GM13976 (cell line): ENCODE results near the gene SPC24.

Experiments used
- DNase-seq: peaks from one replicate; pipeline ENCODE4 v3.0.0; 2012; ENCODE audit warnings: low spot score
- CTCF ChIP-seq: IDR thresholded peaks from 2 replicates; pipeline ENCODE4 v1.5.1; 2012; ENCODE audit warnings: borderline replicate concordance, mild to moderate bottlenecking; ENCODE audit not compliant: insufficient read depth; ENCODE audit errors: extremely low read depth, missing control alignments, control extremely low read depth
- in situ Hi-C: fragments of 300-500 bp; cut with MboI; formaldehyde crosslinking; loops from one replicate; pipeline ENCODE4 v1.12.0; 2022; ENCODE audit warnings: low sequenced_read_pairs, mixed read lengths, inconsistent platforms; ENCODE audit not compliant: unreplicated experiment

Gene SPC24

GRCh38 chr19:11116507-11116906 is 39.1 kb downstream of the SPC24 start:
- no peak for TF ChIP-seq CTCF
- DNase-seq, result no peak
- in situ Hi-C loops, result no loop called here

- DNase-seq, result no peak
- TF ChIP-seq CTCF, result no peak
- in situ Hi-C loops, result no loop called here
Observed at GRCh38 chr19:11115895-11116446, 39.6 kb downstream of the SPC24 start.

- no peak for TF ChIP-seq CTCF
- no peak for DNase-seq
- in situ Hi-C loops, result no loop called here
Observed at GRCh38 chr19:11115042-11115441, 40.5 kb downstream of the SPC24 start.

- no peak for TF ChIP-seq CTCF
- no peak for DNase-seq
- in situ Hi-C loops, result no loop called here
Observed at GRCh38 chr19:11113140-11113708, 42.4 kb downstream of the SPC24 start.

GRCh38 chr19:11111771-11112144 is 43.8 kb downstream of the SPC24 start:
- no peak for DNase-seq
- no peak for TF ChIP-seq CTCF
- in situ Hi-C loops, result no loop called here

- no peak for DNase-seq
- TF ChIP-seq CTCF, result no peak
- in situ Hi-C loops, result no loop called here
Observed at GRCh38 chr19:11111117-11111770, 44.3 kb downstream of the SPC24 start.
